HepG2 (cell line): ENCODE data around the gene LEMD2. TPM values are rescaled to one million over a fixed set of nuclear protein-coding genes. Genes with fewer than 3 reads are reported as not detected.

Experiments
- MIER3 ChIP-seq: IDR thresholded peaks from 2 replicates; pipeline ENCODE4 v1.6.1; 2016; ENCODE audit warnings: missing compliant biosample characterization, borderline replicate concordance
- MTA3 ChIP-seq: sonication (generic); formaldehyde crosslinking; IDR thresholded peaks from 2 replicates; pipeline ENCODE4 v1.4.0; 2020; ENCODE audit warnings: missing genetic modification reagents
- NFIB ChIP-seq: sonication (generic); formaldehyde crosslinking; IDR thresholded peaks from 2 replicates; pipeline ENCODE4 v1.9.0; 2021; ENCODE audit warnings: missing genetic modification reagents, mild to moderate bottlenecking, borderline replicate concordance
- TAF1 ChIP-seq: sonication (generic); formaldehyde crosslinking; IDR thresholded peaks from 2 replicates; pipeline ENCODE4 v1.4.0; 2020; ENCODE audit warnings: missing genetic modification reagents
- TFDP1 ChIP-seq: IDR thresholded peaks from 2 replicates; pipeline ENCODE4 v1.6.1; 2016; ENCODE audit warnings: missing compliant biosample characterization, missing genetic modification reagents, borderline replicate concordance
- TOPORS ChIP-seq: sonication (generic); formaldehyde crosslinking; IDR thresholded peaks from 2 replicates; pipeline ENCODE4 v1.8.0; 2023; ENCODE audit warnings: mild to moderate bottlenecking, missing genetic modification reagents
- ZNF501 ChIP-seq: sonication (generic); formaldehyde crosslinking; IDR thresholded peaks from 2 replicates; pipeline ENCODE4 v1.5.1; 2020; ENCODE audit warnings: mild to moderate bottlenecking, moderate library complexity, missing genetic modification reagents
- ZNF629 ChIP-seq: sonication (generic); formaldehyde crosslinking; conservative IDR thresholded peaks from 2 replicates; pipeline ENCODE4 v1.5.0; 2020; ENCODE audit warnings: missing genetic modification reagents
- ZNF644 ChIP-seq: IDR thresholded peaks from 2 replicates; pipeline ENCODE4 v1.6.1; 2016; ENCODE audit warnings: low read depth
- ZNF766 ChIP-seq: sonication (generic); formaldehyde crosslinking; IDR thresholded peaks from 2 replicates; pipeline ENCODE4 v1.5.0; 2020; ENCODE audit warnings: missing genetic modification reagents, borderline replicate concordance
- ZSCAN29 ChIP-seq: sonication (generic); formaldehyde crosslinking; conservative IDR thresholded peaks from 2 replicates; pipeline ENCODE4 v1.4.0; 2020; ENCODE audit warnings: mild to moderate bottlenecking, missing genetic modification reagents
- polyA plus RNA-seq, 8 experiments: library from polyadenylated mRNA; depleted of rRNA in 3 of 8; stranded (reverse) in 7 of 8; unstranded in 1 of 8; fragments of >200 nt; fragmentation: Illumina TruSeq in 4 of 8; extraction: Trizol in 4 of 8; gene quantifications; 2 replicates each; pipeline versions ENCODE4 v1.2.1 to v1.2.3, GENCODE V29; 2011 to 2016; ENCODE audit warnings: low read depth in 4 of 8, missing spikeins in 1 of 8, mixed read lengths in 1 of 8; ENCODE audit not compliant: insufficient read depth in 1 of 8
- total RNA-seq, 5 experiments: library from RNA; depleted of rRNA; stranded (reverse); fragments of >200 nt; fragmentation: Illumina TruSeq; extraction: Trizol; gene quantifications; 2 replicates each; pipeline ENCODE4 v1.2.3, GENCODE V29; 2016; ENCODE audit warnings: low read depth in 1 of 5
- TF ChIP-seq, protein P1 (sequence below): sonication (generic); formaldehyde crosslinking; IDR thresholded peaks from 2 replicates; pipeline ENCODE4 v1.5.1; 2020; ENCODE audit warnings: mild to moderate bottlenecking, missing genetic modification reagents
- TF ChIP-seq, protein P2 (sequence below): sonication (generic); formaldehyde crosslinking; IDR thresholded peaks from 2 replicates; pipeline ENCODE4 v1.8.1; 2022; ENCODE audit warnings: mild to moderate bottlenecking, missing genetic modification reagents
- TF ChIP-seq, protein P3 (sequence below): sonication (generic); formaldehyde crosslinking; IDR thresholded peaks from 2 replicates; pipeline ENCODE4 v1.4.0; 2020; ENCODE audit warnings: missing genetic modification reagents
- TF ChIP-seq, protein P4 (sequence below): IDR thresholded peaks from 2 replicates; pipeline ENCODE4 v1.6.1; 2012; ENCODE audit warnings: low read depth, low read length, improper control_type of control experiment

Gene LEMD2
- total and polyA plus RNA-seq, 2 of the 13 experiments (the other 11 are each of a cell fraction or from before 2014, with no cell fraction given): 45.2 to 62.9 TPM

DNA sequence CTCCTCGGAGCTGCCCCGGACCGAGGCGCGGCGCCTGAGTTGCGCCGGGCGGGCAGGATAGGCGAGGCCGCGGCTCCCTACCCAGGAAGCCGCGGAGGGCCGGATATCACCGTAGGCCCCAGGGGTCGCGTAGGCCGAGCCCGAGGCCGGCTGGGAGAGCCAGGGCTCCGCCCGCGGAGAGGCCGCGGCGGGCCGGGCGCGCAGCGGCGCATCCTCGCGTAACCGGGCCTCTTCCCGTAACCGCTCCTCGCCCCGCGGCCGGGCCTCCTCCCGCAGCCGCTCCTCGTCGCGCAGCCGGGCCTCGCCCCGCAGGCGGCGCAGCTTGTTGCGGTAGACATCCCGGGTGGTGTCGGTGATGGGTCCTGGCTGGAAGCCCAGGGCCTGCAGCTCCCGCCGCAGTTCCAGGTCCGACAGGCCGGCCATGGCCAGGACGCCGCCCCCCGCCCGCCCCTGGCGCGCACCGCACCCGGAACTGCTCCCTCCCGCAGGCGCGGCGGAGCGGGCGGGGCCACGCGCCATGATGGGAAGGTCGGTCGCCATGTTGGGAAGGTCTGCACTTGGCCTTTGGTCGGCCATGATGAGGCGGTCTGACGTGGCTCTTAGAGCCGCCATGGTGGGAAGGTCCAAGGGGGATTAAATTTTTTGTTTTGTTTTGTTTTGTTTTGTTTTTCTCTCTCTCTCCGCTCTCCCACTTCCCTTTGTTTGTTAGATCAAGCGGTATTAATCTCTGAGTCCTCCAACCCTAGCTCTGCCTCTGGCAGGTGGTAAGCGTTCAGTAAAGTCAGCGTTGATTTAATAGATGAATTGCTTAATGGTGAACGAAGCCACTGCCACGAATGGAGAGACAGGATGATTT is at the start of gene LEMD2 (continued):
- TF ChIP-seq, protein P1, sequence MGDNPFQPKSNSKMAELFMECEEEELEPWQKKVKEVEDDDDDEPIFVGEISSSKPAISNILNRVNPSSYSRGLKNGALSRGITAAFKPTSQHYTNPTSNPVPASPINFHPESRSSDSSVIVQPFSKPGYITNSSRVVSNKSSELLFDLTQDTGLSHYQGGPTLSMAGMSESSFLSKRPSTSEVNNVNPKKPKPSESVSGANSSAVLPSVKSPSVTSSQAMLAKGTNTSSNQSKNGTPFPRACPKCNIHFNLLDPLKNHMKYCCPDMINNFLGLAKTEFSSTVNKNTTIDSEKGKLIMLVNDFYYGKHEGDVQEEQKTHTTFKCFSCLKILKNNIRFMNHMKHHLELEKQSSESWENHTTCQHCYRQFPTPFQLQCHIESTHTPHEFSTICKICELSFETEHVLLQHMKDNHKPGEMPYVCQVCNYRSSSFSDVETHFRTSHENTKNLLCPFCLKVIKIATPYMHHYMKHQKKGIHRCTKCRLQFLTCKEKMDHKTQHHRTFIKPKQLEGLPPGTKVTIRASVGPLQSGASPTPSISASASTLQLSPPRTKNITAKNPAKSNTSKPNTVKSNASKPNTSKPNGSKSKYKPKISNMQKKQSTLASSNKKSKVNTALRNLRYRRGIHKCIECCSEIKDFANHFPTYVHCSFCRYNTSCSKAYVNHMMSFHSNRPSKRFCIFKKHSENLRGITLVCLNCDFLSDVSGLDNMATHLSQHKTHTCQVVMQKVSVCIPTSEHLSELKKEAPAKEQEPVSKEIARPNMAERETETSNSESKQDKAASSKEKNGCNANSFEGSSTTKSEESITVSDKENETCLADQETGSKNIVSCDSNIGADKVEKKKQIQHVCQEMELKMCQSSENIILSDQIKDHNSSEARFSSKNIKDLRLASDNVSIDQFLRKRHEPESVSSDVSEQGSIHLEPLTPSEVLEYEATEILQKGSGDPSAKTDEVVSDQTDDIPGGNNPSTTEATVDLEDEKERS (CRISPR knock-in tag): 0 out of 2 replicates have a peak, but pooled peaks have one; percentile 45
- peak; percentile 95; the same call in 1 of the 2 replicates for TF ChIP-seq ZNF766 (CRISPR knock-in tag)
- TF ChIP-seq NFIB (CRISPR knock-in tag): no peak
- TF ChIP-seq, protein P2, sequence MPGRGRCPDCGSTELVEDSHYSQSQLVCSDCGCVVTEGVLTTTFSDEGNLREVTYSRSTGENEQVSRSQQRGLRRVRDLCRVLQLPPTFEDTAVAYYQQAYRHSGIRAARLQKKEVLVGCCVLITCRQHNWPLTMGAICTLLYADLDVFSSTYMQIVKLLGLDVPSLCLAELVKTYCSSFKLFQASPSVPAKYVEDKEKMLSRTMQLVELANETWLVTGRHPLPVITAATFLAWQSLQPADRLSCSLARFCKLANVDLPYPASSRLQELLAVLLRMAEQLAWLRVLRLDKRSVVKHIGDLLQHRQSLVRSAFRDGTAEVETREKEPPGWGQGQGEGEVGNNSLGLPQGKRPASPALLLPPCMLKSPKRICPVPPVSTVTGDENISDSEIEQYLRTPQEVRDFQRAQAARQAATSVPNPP (CRISPR knock-in tag): peak; percentile 74; the same call in 1 of the 2 replicates
- TF ChIP-seq MIER3 (CRISPR knock-in tag): peak; percentile 97
- TF ChIP-seq ZNF629: peak; percentile 37; the same call in 1 of the 2 replicates
- TF ChIP-seq ZSCAN29 (CRISPR knock-in tag): peak; percentile 85; the same call in 1 of the 2 replicates
- TF ChIP-seq, protein P3, sequence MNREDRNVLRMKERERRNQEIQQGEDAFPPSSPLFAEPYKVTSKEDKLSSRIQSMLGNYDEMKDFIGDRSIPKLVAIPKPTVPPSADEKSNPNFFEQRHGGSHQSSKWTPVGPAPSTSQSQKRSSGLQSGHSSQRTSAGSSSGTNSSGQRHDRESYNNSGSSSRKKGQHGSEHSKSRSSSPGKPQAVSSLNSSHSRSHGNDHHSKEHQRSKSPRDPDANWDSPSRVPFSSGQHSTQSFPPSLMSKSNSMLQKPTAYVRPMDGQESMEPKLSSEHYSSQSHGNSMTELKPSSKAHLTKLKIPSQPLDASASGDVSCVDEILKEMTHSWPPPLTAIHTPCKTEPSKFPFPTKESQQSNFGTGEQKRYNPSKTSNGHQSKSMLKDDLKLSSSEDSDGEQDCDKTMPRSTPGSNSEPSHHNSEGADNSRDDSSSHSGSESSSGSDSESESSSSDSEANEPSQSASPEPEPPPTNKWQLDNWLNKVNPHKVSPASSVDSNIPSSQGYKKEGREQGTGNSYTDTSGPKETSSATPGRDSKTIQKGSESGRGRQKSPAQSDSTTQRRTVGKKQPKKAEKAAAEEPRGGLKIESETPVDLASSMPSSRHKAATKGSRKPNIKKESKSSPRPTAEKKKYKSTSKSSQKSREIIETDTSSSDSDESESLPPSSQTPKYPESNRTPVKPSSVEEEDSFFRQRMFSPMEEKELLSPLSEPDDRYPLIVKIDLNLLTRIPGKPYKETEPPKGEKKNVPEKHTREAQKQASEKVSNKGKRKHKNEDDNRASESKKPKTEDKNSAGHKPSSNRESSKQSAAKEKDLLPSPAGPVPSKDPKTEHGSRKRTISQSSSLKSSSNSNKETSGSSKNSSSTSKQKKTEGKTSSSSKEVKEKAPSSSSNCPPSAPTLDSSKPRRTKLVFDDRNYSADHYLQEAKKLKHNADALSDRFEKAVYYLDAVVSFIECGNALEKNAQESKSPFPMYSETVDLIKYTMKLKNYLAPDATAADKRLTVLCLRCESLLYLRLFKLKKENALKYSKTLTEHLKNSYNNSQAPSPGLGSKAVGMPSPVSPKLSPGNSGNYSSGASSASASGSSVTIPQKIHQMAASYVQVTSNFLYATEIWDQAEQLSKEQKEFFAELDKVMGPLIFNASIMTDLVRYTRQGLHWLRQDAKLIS (CRISPR knock-in tag): 0 out of 2 replicates have a peak, but pooled peaks have one; percentile 52
- peak; percentile 98 for TF ChIP-seq ZNF644 (CRISPR knock-in tag)
- TF ChIP-seq MTA3 (CRISPR knock-in tag): no peak
- TF ChIP-seq ZNF501: peak; percentile 85
- peak; percentile 67 for TF ChIP-seq TAF1 (CRISPR knock-in tag)
- TF ChIP-seq TFDP1 (CRISPR knock-in tag): peak; percentile 91
- TF ChIP-seq, protein P4, sequence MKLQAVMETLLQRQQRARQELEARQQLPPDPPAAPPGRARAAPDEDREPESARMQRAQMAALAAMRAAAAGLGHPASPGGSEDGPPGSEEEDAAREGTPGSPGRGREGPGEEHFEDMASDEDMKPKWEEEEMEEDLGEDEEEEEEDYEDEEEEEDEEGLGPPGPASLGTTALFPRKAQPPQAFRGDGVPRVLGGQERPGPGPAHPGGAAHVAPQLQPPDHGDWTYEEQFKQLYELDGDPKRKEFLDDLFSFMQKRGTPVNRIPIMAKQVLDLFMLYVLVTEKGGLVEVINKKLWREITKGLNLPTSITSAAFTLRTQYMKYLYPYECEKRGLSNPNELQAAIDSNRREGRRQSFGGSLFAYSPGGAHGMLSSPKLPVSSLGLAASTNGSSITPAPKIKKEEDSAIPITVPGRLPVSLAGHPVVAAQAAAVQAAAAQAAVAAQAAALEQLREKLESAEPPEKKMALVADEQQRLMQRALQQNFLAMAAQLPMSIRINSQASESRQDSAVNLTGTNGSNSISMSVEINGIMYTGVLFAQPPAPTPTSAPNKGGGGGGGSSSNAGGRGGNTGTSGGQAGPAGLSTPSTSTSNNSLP: no peak
- TF ChIP-seq TOPORS (CRISPR knock-in tag): peak; percentile 23; the same call in 1 of the 2 replicates
